Activated T-cell treated with anti-CD3 and anti-CD28 coated beads for 48 hours (primary cell): ENCODE data around the gene MAP7D3.
"Not testable (repeated sequence)": the region's sequence is repeated elsewhere in the genome, so short reads cannot be mapped to it uniquely, and the experiment has no call there.

ENCODE experiments used
- DNase-seq: peaks from one replicate; pipeline ENCODE4 v3.0.0-alpha.2; 2020; ENCODE audit warnings: low read depth

Gene MAP7D3

DNA sequence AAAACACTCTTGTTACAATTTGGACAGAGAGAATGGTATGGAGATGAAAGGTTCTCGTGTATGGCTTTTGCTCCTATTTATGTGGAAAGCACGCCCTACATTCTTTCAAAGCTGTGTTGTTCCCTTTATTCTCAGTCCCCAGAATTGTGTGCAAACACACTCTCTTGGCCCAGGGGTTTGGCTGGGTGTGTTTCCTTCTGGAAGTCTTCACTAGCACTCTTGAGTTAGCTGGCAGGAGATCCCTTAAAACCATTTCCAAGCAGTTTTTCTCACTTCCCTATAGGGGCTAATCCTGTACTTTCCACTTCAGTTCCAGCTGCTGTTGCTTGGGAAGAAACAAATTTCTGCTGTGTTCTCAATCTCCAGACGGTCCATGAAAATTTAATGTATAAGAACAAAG, 68.8 kb downstream of the MAP7D3 start:
- no peak for DNase-seq

- DNase-seq = no peak
Measured at GRCh38 chrX:136179133-136179532, 72.1 kb downstream of the MAP7D3 start.

DNA sequence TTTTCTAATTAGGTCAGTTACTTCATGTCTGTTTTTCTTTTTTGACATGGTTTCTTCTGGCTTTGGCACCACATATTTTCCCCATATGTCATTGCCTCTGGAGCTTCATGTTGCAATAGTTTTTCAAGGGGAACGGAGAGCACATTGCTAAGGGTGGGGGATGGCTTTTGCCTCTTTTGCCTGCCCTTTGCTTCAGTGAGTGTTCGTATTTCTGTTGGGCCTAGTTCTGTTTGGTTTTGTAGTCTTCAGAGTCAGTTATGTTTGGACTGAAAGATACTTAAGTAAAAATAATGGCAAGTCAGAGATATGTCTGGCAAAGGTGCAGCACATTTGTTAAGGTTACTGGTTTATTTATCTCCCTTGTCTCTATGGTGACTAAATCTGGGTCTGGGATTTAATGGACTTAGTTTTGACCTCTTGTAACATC, 74.8 kb downstream of the MAP7D3 start:
- no peak for DNase-seq

GRCh38 chrX:136171420-136171819, 79.8 kb downstream of the MAP7D3 start:
- DNase-seq = no peak

DNA sequence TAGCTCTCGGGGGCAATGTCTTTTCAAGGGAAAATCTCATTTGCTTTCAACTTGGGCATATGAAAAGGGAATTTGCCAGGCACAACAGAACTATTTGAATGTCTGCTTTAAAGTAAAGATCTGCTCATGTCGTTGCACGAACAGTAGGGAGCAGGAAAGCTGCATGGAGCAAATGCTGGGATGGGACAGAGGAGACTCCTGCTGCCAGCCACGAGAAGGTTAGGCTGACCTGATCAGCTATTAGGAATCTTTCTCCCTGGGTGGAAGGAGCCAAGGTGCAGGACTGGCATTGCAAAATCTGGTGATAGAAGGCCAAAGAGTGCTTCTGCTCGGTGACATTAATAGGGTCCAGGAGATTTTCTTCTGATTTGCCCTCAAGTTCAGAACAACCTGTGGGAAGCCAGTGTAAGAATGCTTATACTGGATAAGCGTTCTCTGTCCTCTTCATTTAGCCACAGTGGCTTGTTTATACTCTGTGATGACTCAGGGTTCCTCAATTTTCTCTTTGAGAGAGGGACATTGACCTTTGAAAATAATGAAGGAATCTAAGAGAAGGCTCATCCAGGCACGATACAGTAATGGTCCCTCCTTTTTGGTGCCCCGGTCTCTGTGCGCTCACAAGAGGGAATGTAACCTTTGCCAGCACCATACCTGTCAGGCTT, 80.9 kb downstream of the MAP7D3 start:
- no peak for DNase-seq

- DNase-seq = no peak
Measured at GRCh38 chrX:136168929-136169735, 82.1 kb downstream of the MAP7D3 start.

GRCh38 chrX:136167989-136168388, 83.2 kb downstream of the MAP7D3 start:
- DNase-seq = not testable (repeated sequence)

DNA sequence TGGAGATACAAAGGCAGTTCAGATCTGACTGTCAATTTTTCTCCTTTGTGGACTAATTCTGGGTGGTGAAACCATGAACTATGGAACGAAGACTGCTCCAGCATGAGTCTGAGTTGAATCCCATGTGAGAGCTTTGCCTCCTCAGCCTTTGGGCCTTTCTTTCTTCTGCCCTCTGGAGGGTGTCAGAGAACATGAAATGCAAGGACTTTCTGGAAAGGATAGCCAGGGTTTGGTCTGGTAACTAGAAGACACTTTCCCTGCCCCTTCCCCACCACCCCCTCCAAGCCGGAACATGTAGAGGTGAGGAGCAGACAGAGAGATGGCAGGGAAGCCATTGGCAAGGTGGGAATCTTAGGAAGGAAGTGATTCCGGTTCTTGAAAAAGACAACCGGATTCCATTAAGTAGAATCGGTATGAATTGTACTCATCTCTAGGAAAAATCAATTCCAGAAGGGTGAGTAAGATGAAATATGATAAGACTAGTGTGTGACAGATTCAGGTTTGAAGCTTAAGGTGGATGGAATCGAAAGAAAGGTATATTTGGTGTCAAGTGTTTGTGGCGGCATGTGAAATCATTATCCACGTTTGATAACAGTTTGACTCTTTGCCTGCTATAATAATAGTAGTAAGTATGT, 84.9 kb downstream of the MAP7D3 start:
- DNase-seq = no peak

GRCh38 chrX:136165406-136165805, 85.8 kb downstream of the MAP7D3 start:
- DNase-seq = no peak

DNA sequence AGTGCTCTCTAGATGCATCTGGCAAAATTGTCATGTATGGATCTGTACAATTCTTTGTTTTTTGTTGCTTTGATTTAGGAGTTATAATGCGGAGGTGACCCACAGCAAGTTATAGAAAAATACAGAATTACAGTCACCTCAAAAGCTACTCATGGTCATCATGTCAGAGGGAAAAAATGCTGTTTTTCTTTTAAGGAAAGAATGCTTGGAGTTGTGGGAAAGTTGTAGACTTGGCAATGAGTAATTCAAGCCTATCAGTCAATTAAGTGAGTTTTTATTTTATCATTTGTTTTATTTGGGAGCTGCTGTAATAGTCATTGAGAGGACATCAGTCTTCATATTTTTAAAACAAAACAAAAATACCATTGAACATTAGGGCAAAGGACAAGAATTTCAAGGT, 87.5 kb downstream of the MAP7D3 start:
- DNase-seq = no peak
